ENCODE measurements around the gene CDHR3. TPM values are rescaled to one million over a fixed set of nuclear protein-coding genes. Genes with fewer than 3 reads are reported as not detected.

Gene CDHR3
- total and polyA plus RNA-seq, 4 experiments from 2014 or later = 1.3 to 12.1 (median 6.7) TPM

DNA sequence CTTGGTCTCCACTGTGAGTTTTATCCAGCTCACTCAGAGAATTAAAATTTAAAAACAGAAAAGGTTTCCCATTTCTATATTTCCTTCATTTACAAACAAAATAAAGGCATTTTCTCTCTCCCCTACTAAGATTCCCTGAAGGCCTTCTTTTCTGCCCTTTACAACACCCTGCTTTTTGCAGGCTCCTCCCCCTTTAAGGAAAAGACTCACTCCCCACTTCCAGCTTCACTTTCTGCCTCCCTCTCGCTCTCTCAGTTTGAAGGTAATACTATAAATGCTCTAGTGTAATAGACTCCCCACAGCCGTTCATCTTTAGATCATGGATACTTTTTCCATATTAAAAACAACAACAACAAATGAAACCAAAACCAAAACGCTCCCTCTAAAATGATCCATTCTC is 53.3 kb downstream of the CDHR3 start:
- Histone ChIP-seq H3K27ac (ENCODE audit: low read depth, low read length) (no peak overlapping the region), H3K9me3 (ENCODE audit: control insufficient read depth in 1 of 2, low read length in 2 of 2) (no peaks in the 10 kb centered on the region), H3K27me3 (ENCODE audit: insufficient read depth, low read length) (no peaks in the 10 kb centered on the region), H3K4me1 (ENCODE audit: insufficient read depth, low read length) (peaks cover 38% of the 10 kb centered on the region), H3K36me3 (ENCODE audit: insufficient read depth, low read length) (no peaks in the 10 kb centered on the region), H3K4me3 (ENCODE audit: low read length in 2 of 2) (no peak overlapping the region)
- Mint-ChIP-seq H3K4me3 (no peak overlapping the region), H3K36me3 (no peaks in the 10 kb centered on the region), H3K27me3 (no peaks in the 10 kb centered on the region), H3K4me1 (peaks cover 22 to 45% (median 27%) of the 10 kb centered on the region in 4 donors), H3K27ac (peak overlapping the region in 3 of 7 donors; percentile 17 to 29 (median 26)), H3K9me3 (peaks cover 0 to 2% (median 0%) of the 10 kb centered on the region in 8 donors)
- intact Hi-C loops (cut with micrococcal nuclease) = no loop called here
- no peak for DNase-seq
- POLR2A ChIA-PET (ENCODE audit: partially characterized antibody) = no interaction called here
- CTCF ChIA-PET (ENCODE audit: partially characterized antibody) = interaction anchor here (0.5 to 3.8 kb wide), 3 partner anchors 140 to 359 kb away, joined by 3 to 20 read pairs (median 12); no protein-coding TSS in a partner anchor

DNA sequence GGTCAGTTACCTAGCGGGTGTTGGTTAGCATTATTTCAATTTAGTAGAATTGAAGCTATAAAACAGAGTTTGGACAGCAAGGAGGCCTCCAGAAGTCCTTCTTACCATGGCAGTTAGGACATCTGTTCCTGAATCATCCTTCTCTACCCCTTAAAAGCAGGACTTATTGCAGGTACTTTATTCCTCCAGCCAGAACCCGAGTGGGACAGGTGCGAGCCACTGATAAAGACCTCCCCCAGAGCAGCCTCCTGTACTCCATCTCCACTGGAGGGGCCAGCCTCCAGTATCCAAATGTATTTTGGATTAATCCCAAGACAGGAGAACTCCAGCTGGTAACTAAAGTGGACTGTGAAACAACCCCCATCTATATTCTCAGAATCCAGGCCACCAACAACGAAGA is 54.6 kb downstream of the CDHR3 start:
- H3K36me3 Mint-ChIP-seq = no peaks in the 10 kb centered on the region
- H3K4me1 ChIP-seq (ENCODE audit: insufficient read depth, low read length) = peaks cover 39% of the 10 kb centered on the region
- ChIA-PET CTCF (ENCODE audit: partially characterized antibody) (interaction anchor here (1.3 kb wide), 1 partner anchor 140 kb away, joined by 3 read pairs; no protein-coding TSS in a partner anchor), POLR2A (ENCODE audit: partially characterized antibody) (interaction anchor here (0.7 kb wide), 1 partner anchor 258 kb away, joined by 4 read pairs; no protein-coding TSS in a partner anchor)
- peaks cover 0 to 6% (median 0%) of the 10 kb centered on the region in 8 donors for H3K9me3 Mint-ChIP-seq
- DNase-seq = no peak
- intact Hi-C loops (cut with micrococcal nuclease) = no loop called here
- no peaks in the 10 kb centered on the region for H3K9me3 ChIP-seq (ENCODE audit: control insufficient read depth in 1 of 2, low read length in 2 of 2)
- no peak overlapping the region for H3K4me3 Mint-ChIP-seq
- H3K4me3 ChIP-seq (ENCODE audit: low read length in 2 of 2) = no peak overlapping the region
- H3K27ac ChIP-seq (ENCODE audit: low read depth, low read length) = no peak overlapping the region
- no peaks in the 10 kb centered on the region for H3K27me3 Mint-ChIP-seq
- peaks cover 29 to 49% (median 30%) of the 10 kb centered on the region in 4 donors for H3K4me1 Mint-ChIP-seq
- peak overlapping the region in 1 of 7 donors; percentile 24 for H3K27ac Mint-ChIP-seq
- no peaks in the 10 kb centered on the region for H3K36me3 ChIP-seq (ENCODE audit: insufficient read depth, low read length)
- H3K27me3 ChIP-seq (ENCODE audit: insufficient read depth, low read length) = no peaks in the 10 kb centered on the region

- Mint-ChIP-seq H3K4me1 (peaks cover 38 to 59% (median 41%) of the 10 kb centered on the region in 4 donors), H3K27me3 (no peaks in the 10 kb centered on the region), H3K9me3 (peaks cover 0 to 6% (median 0%) of the 10 kb centered on the region in 8 donors), H3K36me3 (no peaks in the 10 kb centered on the region), H3K4me3 (no peak overlapping the region), H3K27ac (peak overlapping the region in 1 of 7 donors; percentile 18)
- CTCF ChIA-PET (ENCODE audit: partially characterized antibody) = interaction anchor here (0.6 to 8.6 kb wide), 8 partner anchors 9 to 348 kb away, joined by 3 to 109 read pairs (median 4); no protein-coding TSS in a partner anchor
- Histone ChIP-seq H3K4me3 (ENCODE audit: low read length in 2 of 2) (no peak overlapping the region), H3K36me3 (ENCODE audit: insufficient read depth, low read length) (no peaks in the 10 kb centered on the region), H3K4me1 (ENCODE audit: insufficient read depth, low read length) (peaks cover 51% of the 10 kb centered on the region), H3K9me3 (ENCODE audit: control insufficient read depth in 1 of 2, low read length in 2 of 2) (no peaks in the 10 kb centered on the region), H3K27me3 (ENCODE audit: insufficient read depth, low read length) (no peaks in the 10 kb centered on the region), H3K27ac (ENCODE audit: low read depth, low read length) (no peak overlapping the region)
- POLR2A ChIA-PET (ENCODE audit: partially characterized antibody) = interaction anchor here (1.2 to 5.0 kb wide), 3 partner anchors 9 to 169 kb away, joined by 3 to 30 read pairs (median 4); no protein-coding TSS in a partner anchor
- intact Hi-C loops (cut with micrococcal nuclease) = no loop called here
- DNase-seq = no peak
Observed at GRCh38 chr7:106018566-106019469, 55.8 kb downstream of the CDHR3 start.

GRCh38 chr7:106019470-106019820 is 56.4 kb downstream of the CDHR3 start:
- Mint-ChIP-seq H3K36me3 (no peaks in the 10 kb centered on the region), H3K4me1 (peaks cover 43 to 65% (median 47%) of the 10 kb centered on the region in 4 donors), H3K9me3 (peaks cover 0 to 6% (median 0%) of the 10 kb centered on the region in 8 donors), H3K27me3 (no peaks in the 10 kb centered on the region), H3K4me3 (no peak overlapping the region), H3K27ac (peak overlapping the region in 5 of 7 donors; percentile 25 to 78 (median 64))
- no peak overlapping the region for H3K4me3 ChIP-seq (ENCODE audit: low read length in 2 of 2)
- H3K4me1 ChIP-seq (ENCODE audit: insufficient read depth, low read length) = peaks cover 56% of the 10 kb centered on the region
- intact Hi-C loops (cut with micrococcal nuclease) = no loop called here
- no peak for DNase-seq
- ChIA-PET POLR2A (ENCODE audit: partially characterized antibody) (interaction anchor here (0.8 to 5.0 kb wide), 4 partner anchors 9 to 170 kb away, joined by 3 to 30 read pairs (median 4); no protein-coding TSS in a partner anchor), CTCF (ENCODE audit: partially characterized antibody) (interaction anchor here (0.6 to 8.6 kb wide), 7 partner anchors 9 to 349 kb away, joined by 3 to 109 read pairs (median 5); no protein-coding TSS in a partner anchor)
- no peaks in the 10 kb centered on the region for H3K36me3 ChIP-seq (ENCODE audit: insufficient read depth, low read length)
- no peaks in the 10 kb centered on the region for H3K27me3 ChIP-seq (ENCODE audit: insufficient read depth, low read length)
- H3K9me3 ChIP-seq (ENCODE audit: control insufficient read depth in 1 of 2, low read length in 2 of 2) = no peaks in the 10 kb centered on the region
- no peak overlapping the region for H3K27ac ChIP-seq (ENCODE audit: low read depth, low read length)

- no peak for DNase-seq
Observed at GRCh38 chr7:106021151-106022067, 58.3 kb downstream of the CDHR3 start.

DNA sequence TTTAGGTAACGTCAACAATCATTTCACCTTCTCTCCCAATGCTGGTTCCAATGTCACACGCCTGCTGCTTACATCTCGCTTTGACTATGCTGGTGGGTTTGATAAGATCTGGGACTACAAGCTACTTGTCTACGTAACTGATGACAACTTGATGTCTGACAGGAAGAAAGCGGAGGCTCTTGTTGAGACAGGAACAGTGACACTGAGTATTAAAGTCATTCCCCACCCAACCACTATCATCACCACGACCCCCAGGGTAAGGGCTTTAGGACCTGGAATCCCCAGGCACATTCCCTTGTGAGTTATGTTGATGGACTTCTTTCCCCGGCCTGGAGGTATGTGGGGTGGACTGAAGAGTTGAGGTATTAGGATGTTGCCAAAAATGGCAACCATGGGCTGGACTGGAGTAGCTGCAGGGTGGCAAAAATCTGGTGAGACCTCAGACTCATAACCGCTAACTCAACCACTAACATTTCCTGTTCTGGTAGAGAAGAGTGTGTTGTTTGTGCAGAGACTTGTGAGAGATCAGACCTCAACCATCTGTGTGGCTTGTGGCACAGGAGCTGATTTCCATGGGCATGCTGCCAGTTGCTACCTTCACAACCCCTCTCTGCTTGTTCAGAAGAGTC is 59.2 kb downstream of the CDHR3 start:
- Histone ChIP-seq H3K4me3 (ENCODE audit: low read length in 2 of 2) (peak overlapping the region in 1 of 2 donors; percentile 48), H3K4me1 (ENCODE audit: insufficient read depth, low read length) (peaks cover 52% of the 10 kb centered on the region), H3K27ac (ENCODE audit: low read depth, low read length) (peak overlapping the region; percentile 48), H3K36me3 (ENCODE audit: insufficient read depth, low read length) (no peaks in the 10 kb centered on the region), H3K9me3 (ENCODE audit: control insufficient read depth in 1 of 2, low read length in 2 of 2) (no peaks in the 10 kb centered on the region), H3K27me3 (ENCODE audit: insufficient read depth, low read length) (no peaks in the 10 kb centered on the region)
- Mint-ChIP-seq H3K27ac (peak overlapping the region; percentile 88 to 99 (median 98)), H3K27me3 (no peaks in the 10 kb centered on the region), H3K4me1 (peaks cover 38 to 70% (median 48%) of the 10 kb centered on the region in 4 donors), H3K36me3 (no peaks in the 10 kb centered on the region), H3K9me3 (peaks cover 0 to 6% (median 0%) of the 10 kb centered on the region in 8 donors), H3K4me3 (peak overlapping the region; percentile 5 to 82 (median 72))
- ChIA-PET POLR2A (ENCODE audit: partially characterized antibody) (interaction anchor here (1.0 to 5.0 kb wide), 31 partner anchors 8 to 1147 kb away, joined by 3 to 30 read pairs (median 7); partner anchors contain the start of genes ATXN7L1, HBP1, RINT1 and SYPL1), CTCF (ENCODE audit: partially characterized antibody) (interaction anchor here (0.7 to 8.6 kb wide), 10 partner anchors 13 to 365 kb away, joined by 3 to 109 read pairs (median 4); no protein-coding TSS in a partner anchor)
- intact Hi-C loops (cut with micrococcal nuclease) = loop anchor here (1.0 to 5.0 kb wide), 10 partner anchors 13 to 1078 kb away; partner anchors contain the start of genes ATXN7L1, KMT2E and SYPL1
- peak; percentile 89 to 92 (median 91) for DNase-seq

More at GRCh38 chr7:106021151-106022067, 58.3 kb downstream of the CDHR3 start:
- peak overlapping the region; percentile 5 to 82 (median 70) for H3K4me3 Mint-ChIP-seq
- no peaks in the 10 kb centered on the region for H3K36me3 Mint-ChIP-seq
- intact Hi-C loops (cut with micrococcal nuclease) = loop anchor here (1.0 to 5.0 kb wide), 10 partner anchors 12 to 1077 kb away; partner anchors contain the start of genes ATXN7L1, KMT2E and SYPL1
- H3K36me3 ChIP-seq (ENCODE audit: insufficient read depth, low read length) = no peaks in the 10 kb centered on the region
- peaks cover 40 to 73% (median 48%) of the 10 kb centered on the region in 4 donors for H3K4me1 Mint-ChIP-seq
- peak overlapping the region; percentile 48 for H3K27ac ChIP-seq (ENCODE audit: low read depth, low read length)
- ChIA-PET CTCF (ENCODE audit: partially characterized antibody) (interaction anchor here (0.7 to 8.6 kb wide), 10 partner anchors 12 to 364 kb away, joined by 3 to 109 read pairs (median 8); no protein-coding TSS in a partner anchor), POLR2A (ENCODE audit: partially characterized antibody) (interaction anchor here (1.0 to 5.0 kb wide), 28 partner anchors 7 to 1148 kb away, joined by 3 to 30 read pairs (median 8); partner anchors contain the start of genes ATXN7L1, HBP1, RINT1 and SYPL1)
- H3K9me3 Mint-ChIP-seq = peaks cover 0 to 6% (median 0%) of the 10 kb centered on the region in 8 donors
- H3K27me3 ChIP-seq (ENCODE audit: insufficient read depth, low read length) = no peaks in the 10 kb centered on the region
- peaks cover 52% of the 10 kb centered on the region for H3K4me1 ChIP-seq (ENCODE audit: insufficient read depth, low read length)
- peak overlapping the region in 1 of 2 donors; percentile 6 for H3K4me3 ChIP-seq (ENCODE audit: low read length in 2 of 2)
- H3K9me3 ChIP-seq (ENCODE audit: control insufficient read depth in 1 of 2, low read length in 2 of 2) = no peaks in the 10 kb centered on the region
- H3K27ac Mint-ChIP-seq = peak overlapping the region; percentile 88 to 99 (median 98)
- no peaks in the 10 kb centered on the region for H3K27me3 Mint-ChIP-seq

All from CD4-positive, alpha-beta memory T cell (primary cell).